Endothelial cell of hepatic sinusoid (primary cell): Measurements from ENCODE around the gene PTPRD.

Source experiments
- in situ Hi-C: cut with HindIII; loops from 2 replicates; pipeline ENCODE4 v1.10.0; 2017; ENCODE audit warnings: low sequenced_read_pairs

PTPRD gene

GRCh38 chr9:8349376-8349775 lies 2263.4 kb downstream of the PTPRD start:
- in situ Hi-C loops: no loop called here

GRCh38 chr9:8348756-8349155 lies 2264.0 kb downstream of the PTPRD start:
- in situ Hi-C loops: no loop called here

GRCh38 chr9:8346296-8346695 lies 2266.5 kb downstream of the PTPRD start:
- in situ Hi-C loops: no loop called here

GRCh38 chr9:8338767-8339510 lies 2273.9 kb downstream of the PTPRD start:
- in situ Hi-C loops: no loop called here

- in situ Hi-C loops: no loop called here
These were observed 2274.7 kb downstream of the PTPRD start for GRCh38 chr9:8337834-8338766.

- in situ Hi-C loops: no loop called here
These were observed 2279.9 kb downstream of the PTPRD start for GRCh38 chr9:8332871-8333270.

- in situ Hi-C loops: no loop called here
These were observed 2280.5 kb downstream of the PTPRD start for GRCh38 chr9:8332331-8332650.

- in situ Hi-C loops: no loop called here
These were observed 2281.1 kb downstream of the PTPRD start for GRCh38 chr9:8331507-8332330.

GRCh38 chr9:8329561-8330283 lies 2283.1 kb downstream of the PTPRD start:
- in situ Hi-C loops: no loop called here

GRCh38 chr9:8315211-8315610 lies 2297.6 kb downstream of the PTPRD start:
- in situ Hi-C loops: no loop called here

GRCh38 chr9:8309258-8309657 lies 2303.5 kb downstream of the PTPRD start:
- in situ Hi-C loops: no loop called here

GRCh38 chr9:8304720-8305119 lies 2308.1 kb downstream of the PTPRD start:
- in situ Hi-C loops: no loop called here

- in situ Hi-C loops: no loop called here
These were observed 2311.5 kb downstream of the PTPRD start for GRCh38 chr9:8301296-8301695.

- in situ Hi-C loops: no loop called here
These were observed 2315.8 kb downstream of the PTPRD start for GRCh38 chr9:8297047-8297446.

- in situ Hi-C loops: no loop called here
These were observed 2320.1 kb downstream of the PTPRD start for GRCh38 chr9:8292657-8293056.

- in situ Hi-C loops: no loop called here
These were observed 2323.1 kb downstream of the PTPRD start for GRCh38 chr9:8289681-8290080.

GRCh38 chr9:8287970-8288369 lies 2324.8 kb downstream of the PTPRD start:
- in situ Hi-C loops: no loop called here

- in situ Hi-C loops: no loop called here
These were observed 2325.3 kb downstream of the PTPRD start for GRCh38 chr9:8287501-8287900.

GRCh38 chr9:8284884-8285283 lies 2327.9 kb downstream of the PTPRD start:
- in situ Hi-C loops: no loop called here

- in situ Hi-C loops: no loop called here
These were observed 2330.3 kb downstream of the PTPRD start for GRCh38 chr9:8282535-8282934.

GRCh38 chr9:8280811-8281210 lies 2332.0 kb downstream of the PTPRD start:
- in situ Hi-C loops: no loop called here
